ENCODE measurements around the gene DPT.

DNA sequence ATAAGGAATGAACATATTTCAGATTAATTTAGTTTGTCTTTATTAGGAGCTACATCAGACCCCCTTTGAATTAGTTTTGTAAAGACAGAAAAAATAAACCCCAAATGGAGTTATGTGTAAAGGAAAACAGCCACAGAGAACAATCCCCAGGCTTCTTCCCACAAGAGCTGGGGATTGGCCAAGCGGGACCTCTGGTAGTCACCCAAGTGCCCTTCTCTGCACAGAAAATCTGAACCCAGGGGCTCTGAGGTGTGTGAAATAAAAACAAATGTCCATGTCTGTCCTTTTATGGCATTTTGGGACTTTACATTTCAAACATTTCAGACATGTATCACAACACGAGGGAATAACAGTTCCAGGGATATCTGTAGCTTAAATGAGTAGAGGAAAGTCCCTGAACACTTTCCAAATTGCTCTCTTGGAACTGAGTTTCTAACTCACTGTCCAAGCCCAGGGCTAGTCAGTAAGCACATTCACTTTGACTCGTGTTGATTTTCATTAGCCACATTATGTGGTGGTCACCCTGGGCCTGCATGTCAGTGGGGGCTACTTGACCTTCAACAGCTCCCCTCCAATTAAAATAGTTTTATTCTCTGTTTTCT, 22.5 kb downstream of the DPT start:
- TF ChIP-seq, protein P1, sequence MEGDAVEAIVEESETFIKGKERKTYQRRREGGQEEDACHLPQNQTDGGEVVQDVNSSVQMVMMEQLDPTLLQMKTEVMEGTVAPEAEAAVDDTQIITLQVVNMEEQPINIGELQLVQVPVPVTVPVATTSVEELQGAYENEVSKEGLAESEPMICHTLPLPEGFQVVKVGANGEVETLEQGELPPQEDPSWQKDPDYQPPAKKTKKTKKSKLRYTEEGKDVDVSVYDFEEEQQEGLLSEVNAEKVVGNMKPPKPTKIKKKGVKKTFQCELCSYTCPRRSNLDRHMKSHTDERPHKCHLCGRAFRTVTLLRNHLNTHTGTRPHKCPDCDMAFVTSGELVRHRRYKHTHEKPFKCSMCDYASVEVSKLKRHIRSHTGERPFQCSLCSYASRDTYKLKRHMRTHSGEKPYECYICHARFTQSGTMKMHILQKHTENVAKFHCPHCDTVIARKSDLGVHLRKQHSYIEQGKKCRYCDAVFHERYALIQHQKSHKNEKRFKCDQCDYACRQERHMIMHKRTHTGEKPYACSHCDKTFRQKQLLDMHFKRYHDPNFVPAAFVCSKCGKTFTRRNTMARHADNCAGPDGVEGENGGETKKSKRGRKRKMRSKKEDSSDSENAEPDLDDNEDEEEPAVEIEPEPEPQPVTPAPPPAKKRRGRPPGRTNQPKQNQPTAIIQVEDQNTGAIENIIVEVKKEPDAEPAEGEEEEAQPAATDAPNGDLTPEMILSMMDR (optimal IDR thresholded peaks at IDR 0.05 in 1 of 3, IDR thresholded peaks at IDR 0.05 in 1 of 3, conservative IDR thresholded peaks at IDR 0.05 in 1 of 3; ENCODE audit: extremely low read depth in 1 of 3, insufficient read depth in 2 of 3, low read length in 3 of 3), result no peak
- no peak for TF ChIP-seq EZH2 (IDR thresholded peaks at IDR 0.05; ENCODE audit: low read length)

All from keratinocyte (primary cell).